ENCODE results near the gene TENM4. TPM values are rescaled to one million over a fixed set of nuclear protein-coding genes. Genes with fewer than 3 reads are reported as not detected.

Gene TENM4
- polyA plus RNA-seq, 1 of the 3 experiments (the other 2 are of a cell fraction): 16.7 TPM

- Histone ChIP-seq H2AFZ (ENCODE audit: low read depth) (no peak overlapping the region), H3K27me3 (ENCODE audit: insufficient read depth) (no peaks in the 10 kb centered on the region), H4K20me1 (ENCODE audit: insufficient read depth) (no peaks in the 10 kb centered on the region), H3K79me2 (ENCODE audit: insufficient read depth) (no peaks in the 10 kb centered on the region), H3K27ac (ENCODE audit: low read depth in 2 of 2, low read length in 1 of 2) (no peak overlapping the region), H3K36me3 (replicated peaks in 1 of 2; ENCODE audit: control insufficient read depth in 1 of 2, insufficient read depth in 2 of 2, low read length in 1 of 2) (no peaks in the 10 kb centered on the region), H3K9me3 (no peaks in the 10 kb centered on the region), H3K4me3 (ENCODE audit: low read depth in 2 of 2, low read length in 1 of 2) (no peak overlapping the region), H3K4me1 (ENCODE audit: control insufficient read depth in 1 of 2, insufficient read depth in 2 of 2, low read depth in 1 of 2, low read length in 1 of 2) (peaks cover 0 to 8% of the 10 kb centered on the region in 2 experiments; a peak in 2 of 4 replicates), H3K4me2 (no peak overlapping the region), H3F3A (replicated peaks; ENCODE audit: insufficient read depth) (no peaks in the 10 kb centered on the region), H3K9ac (no peak overlapping the region), H3K9me2 (no peaks in the 10 kb centered on the region)
- ChIA-PET CTCF (interaction anchor here (0.9 to 1.4 kb wide), 2 partner anchors 7 to 17 kb away, joined by 3 to 4 read pairs; no protein-coding TSS in a partner anchor), POLR2A (no interaction called here)
- TF ChIP-seq MXI1 (IDR thresholded peaks at IDR 0.05; ENCODE audit: low read depth, low read length): no peak
- no peak for TF ChIP-seq PBX3 (IDR thresholded peaks at IDR 0.05)
- WGBS (ENCODE audit: low lambda C conversion rate): 75% methylated on average over 9 of the region's 9 CpGs
- DNase-seq: no peak
These were observed 410.4 kb downstream of the TENM4 start for GRCh38 chr11:79030448-79030847.

- Histone ChIP-seq H2AFZ (ENCODE audit: low read depth) (no peak overlapping the region), H3K79me2 (ENCODE audit: insufficient read depth) (no peaks in the 10 kb centered on the region), H3K27ac (ENCODE audit: low read depth in 2 of 2, low read length in 1 of 2) (no peak overlapping the region), H3K36me3 (replicated peaks in 1 of 2; ENCODE audit: control insufficient read depth in 1 of 2, insufficient read depth in 2 of 2, low read length in 1 of 2) (no peaks in the 10 kb centered on the region), H3K9ac (no peak overlapping the region), H4K20me1 (ENCODE audit: insufficient read depth) (no peaks in the 10 kb centered on the region), H3K4me2 (no peak overlapping the region), H3K27me3 (ENCODE audit: insufficient read depth) (no peaks in the 10 kb centered on the region), H3K9me2 (no peaks in the 10 kb centered on the region), H3F3A (replicated peaks; ENCODE audit: insufficient read depth) (no peaks in the 10 kb centered on the region), H3K4me3 (ENCODE audit: low read depth in 2 of 2, low read length in 1 of 2) (no peak overlapping the region), H3K9me3 (no peaks in the 10 kb centered on the region), H3K4me1 (ENCODE audit: control insufficient read depth in 1 of 2, insufficient read depth in 2 of 2, low read depth in 1 of 2, low read length in 1 of 2) (peaks cover 0 to 13% of the 10 kb centered on the region in 2 experiments; a peak in 2 of 4 replicates)
- TF ChIP-seq PBX3 (IDR thresholded peaks at IDR 0.05) (no peak), RCOR1 (IDR thresholded peaks at IDR 0.05; ENCODE audit: low read length) (no peak), ELF1 (IDR thresholded peaks at IDR 0.05) (no peak), RFX5 (IDR thresholded peaks at IDR 0.05; ENCODE audit: low read length) (no peak), POLR2AphosphoS5 (IDR thresholded peaks at IDR 0.05; ENCODE audit: low read depth, low read length) (no peak), TEAD4 (IDR thresholded peaks at IDR 0.05; ENCODE audit: borderline replicate concordance, insufficient read depth) (no peak), SMC3 (IDR thresholded peaks at IDR 0.05; ENCODE audit: low read depth, low read length) (no peak), GATA2 (CRISPR knock-in tag; IDR thresholded peaks at IDR 0.05) (no peak), CTCF (IDR thresholded peaks at IDR 0.05) (no peak), MXI1 (IDR thresholded peaks at IDR 0.05; ENCODE audit: low read depth, low read length) (no peak), RAD21 (IDR thresholded peaks at IDR 0.05; ENCODE audit: low read length) (no peak), JUND (IDR thresholded peaks at IDR 0.05) (no peak), USF2 (IDR thresholded peaks at IDR 0.05; ENCODE audit: borderline replicate concordance, low read depth, low read length) (no peak), USF1 (IDR thresholded peaks at IDR 0.05; ENCODE audit: borderline replicate concordance, low read depth) (no peak), NRF1 (IDR thresholded peaks at IDR 0.05; ENCODE audit: low read depth, low read length) (no peak), MAX (IDR thresholded peaks at IDR 0.05; ENCODE audit: low read depth) (no peak), REST (IDR thresholded peaks at IDR 0.05; ENCODE audit: low read depth, low read length) (no peak), SIN3A (IDR thresholded peaks at IDR 0.05; ENCODE audit: borderline replicate concordance, low read depth, low read length) (no peak)
- WGBS (ENCODE audit: low lambda C conversion rate): 91% methylated on average over 1 of the region's 1 CpG
- CTCF ChIA-PET: interaction anchor here (0.6 to 1.0 kb wide), 2 partner anchors 35 to 383 kb away, joined by 3 to 5 read pairs; no protein-coding TSS in a partner anchor
- POLR2A ChIA-PET: no interaction called here
- DNase-seq: no peak
These were observed 412.6 kb downstream of the TENM4 start for GRCh38 chr11:79028225-79028624.

Data from SK-N-SH (cell line).